BLaER1 (cell line): ENCODE measurements around the gene FABP2.
"Not testable (repeated sequence)": the region's sequence is repeated elsewhere in the genome, so short reads cannot be mapped to it uniquely, and the experiment has no call there.

Experiments
- H3K27ac ChIP-seq: shearing (Covaris generic); formaldehyde crosslinking; 2 replicates; pipeline ENCODE4 v1.8.1; 2022
- H3K27me3 ChIP-seq: shearing (Covaris generic); formaldehyde crosslinking; 2 replicates; pipeline ENCODE4 v1.8.1; 2022
- H3K36me3 ChIP-seq: shearing (Covaris generic); formaldehyde crosslinking; 2 replicates; pipeline ENCODE4 v1.8.1; 2022
- H3K4me1 ChIP-seq: shearing (Covaris generic); formaldehyde crosslinking; 2 replicates; pipeline ENCODE4 v1.8.1; 2022
- H3K4me2 ChIP-seq: shearing (Covaris generic); formaldehyde crosslinking; 2 replicates; pipeline ENCODE4 v1.8.1; 2022
- H3K4me3 ChIP-seq: shearing (Covaris generic); formaldehyde crosslinking; 2 replicates; pipeline ENCODE4 v1.8.1; 2022
- H3K9ac ChIP-seq: shearing (Covaris generic); formaldehyde crosslinking; 2 replicates; pipeline ENCODE4 v1.8.1; 2022
- H3K9me3 ChIP-seq: shearing (Covaris generic); formaldehyde crosslinking; 2 replicates; pipeline ENCODE4 v1.8.1; 2022
- H4K20me1 ChIP-seq: shearing (Covaris generic); formaldehyde crosslinking; 2 replicates; pipeline ENCODE4 v1.8.1; 2022
- Cebpa-rat ChIP-seq: shearing (Covaris generic); IDR thresholded peaks from 2 replicates; pipeline ENCODE4 v1.8.1; 2022

Gene FABP2

DNA sequence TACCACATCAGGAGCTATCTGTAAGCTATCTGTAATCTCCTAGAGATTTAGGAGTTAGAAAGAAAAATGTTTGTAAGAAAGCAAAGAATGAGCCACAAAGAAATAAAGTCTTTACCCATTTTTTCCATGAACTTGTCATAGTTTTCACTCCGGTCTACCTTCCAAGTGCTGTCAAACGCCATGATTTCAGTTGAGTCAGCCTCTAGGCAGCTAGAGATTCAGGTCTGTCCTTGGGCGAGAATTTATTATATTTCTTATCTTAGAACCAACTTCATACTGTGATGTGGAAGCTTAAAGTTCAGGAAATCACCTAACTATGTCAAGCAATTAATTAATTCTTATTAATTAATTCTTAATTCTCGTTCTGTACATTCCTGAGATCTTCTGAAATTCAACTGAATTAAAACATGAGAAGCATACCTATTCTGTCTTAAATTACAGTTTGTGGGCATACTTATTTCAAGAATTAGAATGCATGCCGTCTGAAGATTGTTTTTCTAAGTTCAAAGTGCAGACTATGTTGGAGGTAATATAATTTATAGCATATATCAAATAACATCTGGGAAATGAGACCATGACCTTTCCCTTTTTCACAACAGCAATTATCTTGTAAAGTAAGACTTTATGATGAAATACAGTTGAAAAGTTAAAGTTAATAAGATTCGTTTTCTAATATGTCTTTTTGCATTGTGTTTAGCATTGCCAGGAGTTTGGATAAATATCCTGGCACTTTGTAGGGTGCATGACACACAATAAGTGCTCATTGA lies at the start of gene FABP2:
Gene FABP2 (minus strand): TSS at position 218 of the 767 bp plus-strand sequence. CDS start 36 bp downstream, at position 182.
- H3K4me1 ChIP-seq = no peaks in the 10 kb centered on the region
- H3K36me3 ChIP-seq = no peaks in the 10 kb centered on the region
- H3K4me3 ChIP-seq = no peak within 1 kb of the TSS
- H3K27me3 ChIP-seq = no peaks in the 10 kb centered on the region
- H3K4me2 ChIP-seq = no peak within 1 kb of the TSS
- no peaks in the 10 kb centered on the region for H4K20me1 ChIP-seq
- no peak within 1 kb of the TSS for H3K27ac ChIP-seq
- no peak within 1 kb of the TSS for H3K9ac ChIP-seq
- H3K9me3 ChIP-seq = no peaks in the 10 kb centered on the region
- TF ChIP-seq Cebpa-rat = no peak

DNA sequence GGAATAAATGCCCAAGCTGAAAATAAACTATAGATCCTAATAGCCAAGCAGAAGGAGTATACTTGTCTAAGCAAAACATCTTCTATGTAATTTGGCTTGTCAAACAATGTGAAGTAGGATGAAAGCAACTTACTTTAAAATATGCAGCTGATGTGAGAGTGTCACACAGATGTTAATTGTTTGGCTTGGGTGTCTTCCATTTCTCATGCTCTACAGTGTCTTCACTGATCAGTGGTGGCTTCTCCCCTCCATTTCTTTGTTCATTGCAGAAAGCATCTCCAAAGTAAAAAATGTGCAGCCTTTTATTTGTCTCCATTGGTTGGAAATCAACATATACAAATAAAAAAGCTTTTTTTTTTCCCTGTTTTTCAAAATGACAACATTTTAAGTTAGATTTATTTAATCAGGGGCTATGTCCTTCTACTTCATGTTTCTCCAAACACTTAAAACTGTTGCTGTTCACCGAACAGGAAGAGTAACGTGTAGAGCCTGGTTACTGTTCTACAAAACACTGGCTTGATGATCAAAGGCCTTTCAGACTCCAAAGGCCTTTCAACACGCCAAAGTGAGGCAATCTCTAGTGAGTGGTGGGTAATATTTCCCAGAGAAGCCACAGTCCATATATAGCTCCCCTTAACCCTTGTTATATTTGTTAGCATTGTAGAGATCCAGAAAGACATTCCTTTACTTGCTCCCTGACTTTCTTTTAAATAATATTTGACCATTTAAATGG lies 49.2 kb upstream of the FABP2 start:
- Histone ChIP-seq H3K4me3 (peak overlapping the region; percentile 43), H3K27ac (peak overlapping the region; percentile 58; the same call in 1 of the 2 replicates), H3K4me1 (peaks cover 65% of the 10 kb centered on the region), H3K9ac (peak overlapping the region; percentile 45; the same call in 1 of the 2 replicates), H3K4me2 (peak overlapping the region; percentile 82)
- H3K9me3 ChIP-seq, H3K27me3 ChIP-seq, H3K36me3 ChIP-seq, H4K20me1 ChIP-seq: not testable (repeated sequence)
- peak; percentile 30; the same call in 1 of the 2 replicates for TF ChIP-seq Cebpa-rat

- peaks cover 63% of the 10 kb centered on the region for H3K4me1 ChIP-seq
- H3K9me3 ChIP-seq, H3K36me3 ChIP-seq, H3K9ac ChIP-seq, H3K27me3 ChIP-seq, H4K20me1 ChIP-seq: not testable (repeated sequence)
- H3K27ac ChIP-seq = peak overlapping the region; percentile 58; the same call in 1 of the 2 replicates
- peak overlapping the region; percentile 82 for H3K4me2 ChIP-seq
- peak overlapping the region; percentile 43 for H3K4me3 ChIP-seq
Measured at GRCh38 chr4:119370392-119370791, 48.5 kb upstream of the FABP2 start.

- not testable (repeated sequence) for H3K27ac ChIP-seq, H3K9ac ChIP-seq, H4K20me1 ChIP-seq, H3K36me3 ChIP-seq, H3K4me2 ChIP-seq, H3K9me3 ChIP-seq, H3K27me3 ChIP-seq, H3K4me3 ChIP-seq
- peaks cover 40% of the 10 kb centered on the region for H3K4me1 ChIP-seq
Measured at GRCh38 chr4:119366802-119367201, 44.9 kb upstream of the FABP2 start.

DNA sequence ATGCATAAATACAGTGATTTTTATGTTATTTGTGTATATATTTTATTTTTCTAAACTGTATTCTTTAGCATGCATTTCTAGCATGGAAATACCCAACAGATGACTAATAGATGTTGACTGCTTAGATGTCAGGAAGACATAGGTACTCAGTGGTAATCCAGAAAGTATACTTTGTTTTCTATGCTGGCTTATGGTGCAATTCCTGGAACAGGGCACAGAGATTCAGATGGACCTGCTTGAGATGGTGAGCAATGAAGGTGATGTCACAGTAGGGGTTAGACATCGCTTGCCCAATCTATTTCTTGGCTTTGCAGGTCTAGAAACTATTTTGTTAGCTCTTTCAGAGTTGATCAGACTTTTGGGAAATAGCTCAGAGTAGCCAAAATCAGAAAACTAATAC lies 42.3 kb upstream of the FABP2 start:
- not testable (repeated sequence) for H3K4me2 ChIP-seq, H4K20me1 ChIP-seq, H3K36me3 ChIP-seq, H3K27ac ChIP-seq, H3K27me3 ChIP-seq, H3K9ac ChIP-seq, H3K4me3 ChIP-seq, H3K9me3 ChIP-seq
- H3K4me1 ChIP-seq = peaks cover 22% of the 10 kb centered on the region

- H3K27ac ChIP-seq, H3K4me3 ChIP-seq, H4K20me1 ChIP-seq, H3K9me3 ChIP-seq, H3K9ac ChIP-seq, H3K36me3 ChIP-seq, H3K27me3 ChIP-seq: not testable (repeated sequence)
- peaks cover 20% of the 10 kb centered on the region for H3K4me1 ChIP-seq
- H3K4me2 ChIP-seq = peak overlapping the region; percentile 49
Measured at GRCh38 chr4:119363372-119363771, 41.4 kb upstream of the FABP2 start.

GRCh38 chr4:119362413-119362812 lies 40.5 kb upstream of the FABP2 start:
- not testable (repeated sequence) for H4K20me1 ChIP-seq, H3K27me3 ChIP-seq, H3K9me3 ChIP-seq, H3K4me2 ChIP-seq, H3K9ac ChIP-seq, H3K4me3 ChIP-seq, H3K27ac ChIP-seq, H3K36me3 ChIP-seq
- peaks cover 17% of the 10 kb centered on the region for H3K4me1 ChIP-seq

DNA sequence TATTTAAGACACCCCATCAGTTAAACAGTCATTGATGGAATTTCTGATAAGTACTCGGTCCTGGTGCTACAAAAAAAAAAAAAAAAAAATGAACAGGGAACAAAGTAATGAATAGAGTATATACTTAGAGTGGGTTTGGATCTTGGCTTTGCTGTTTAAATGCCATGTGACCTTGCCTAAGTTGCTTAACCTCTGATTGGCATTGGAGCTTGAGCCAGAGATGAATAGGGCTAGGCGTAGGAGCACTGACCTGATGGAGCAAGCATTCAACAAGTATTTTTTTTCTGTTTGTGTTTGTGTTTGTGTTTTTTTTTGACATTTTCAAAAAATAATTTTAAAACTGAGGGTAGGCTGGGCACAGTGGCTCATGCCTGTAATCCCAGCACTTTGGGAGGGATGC lies 37.9 kb upstream of the FABP2 start:
- not testable (repeated sequence) for H4K20me1 ChIP-seq, H3K4me3 ChIP-seq, H3K9me3 ChIP-seq, H3K9ac ChIP-seq, H3K27me3 ChIP-seq, H3K4me2 ChIP-seq, H3K36me3 ChIP-seq, H3K27ac ChIP-seq
- H3K4me1 ChIP-seq = peaks cover 12% of the 10 kb centered on the region

DNA sequence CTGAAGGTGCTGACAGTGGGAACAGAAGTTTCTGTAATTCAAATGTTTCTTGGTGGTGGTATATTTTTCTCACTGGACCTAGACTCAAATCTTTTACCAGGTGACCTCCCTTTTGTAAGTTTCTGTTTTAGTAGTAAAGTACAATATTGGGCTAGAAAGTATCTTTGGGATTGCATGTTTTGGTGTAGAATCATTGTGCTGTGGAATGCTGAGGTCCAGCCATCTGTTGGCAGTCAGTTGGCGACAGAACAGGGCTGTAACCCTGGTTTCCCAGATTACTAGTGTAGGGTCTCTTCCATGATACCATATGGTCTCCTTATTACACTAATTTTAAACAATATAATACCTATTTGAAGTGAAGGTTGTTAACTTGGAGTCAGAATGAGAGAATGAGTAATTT lies 34.9 kb upstream of the FABP2 start:
- H3K27ac ChIP-seq, H3K36me3 ChIP-seq, H3K4me1 ChIP-seq, H3K4me2 ChIP-seq, H3K9ac ChIP-seq, H3K27me3 ChIP-seq, H3K4me3 ChIP-seq, H4K20me1 ChIP-seq, H3K9me3 ChIP-seq: not testable (repeated sequence)

DNA sequence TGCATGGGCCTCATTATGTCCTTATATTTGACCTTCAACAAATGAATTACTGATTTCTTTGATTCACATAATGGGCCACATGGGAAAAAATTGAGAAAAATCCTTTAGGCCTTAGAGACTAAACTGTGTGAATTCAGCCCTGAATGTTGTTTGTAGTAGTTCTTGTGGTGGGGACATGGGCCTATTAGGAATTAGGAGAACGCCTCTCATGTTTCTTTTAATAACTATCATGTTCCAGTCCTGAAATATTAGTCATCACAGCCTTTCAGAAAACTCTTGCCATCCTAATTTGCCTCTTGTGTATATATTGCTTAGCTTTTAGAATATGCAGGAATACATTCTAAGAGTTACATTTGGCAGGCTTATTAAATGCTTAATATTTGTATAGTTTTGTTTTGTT lies 34.1 kb upstream of the FABP2 start:
- not testable (repeated sequence) for H3K4me2 ChIP-seq, H3K27me3 ChIP-seq, H3K4me3 ChIP-seq, H3K9ac ChIP-seq, H3K4me1 ChIP-seq, H3K9me3 ChIP-seq, H3K36me3 ChIP-seq, H3K27ac ChIP-seq, H4K20me1 ChIP-seq

DNA sequence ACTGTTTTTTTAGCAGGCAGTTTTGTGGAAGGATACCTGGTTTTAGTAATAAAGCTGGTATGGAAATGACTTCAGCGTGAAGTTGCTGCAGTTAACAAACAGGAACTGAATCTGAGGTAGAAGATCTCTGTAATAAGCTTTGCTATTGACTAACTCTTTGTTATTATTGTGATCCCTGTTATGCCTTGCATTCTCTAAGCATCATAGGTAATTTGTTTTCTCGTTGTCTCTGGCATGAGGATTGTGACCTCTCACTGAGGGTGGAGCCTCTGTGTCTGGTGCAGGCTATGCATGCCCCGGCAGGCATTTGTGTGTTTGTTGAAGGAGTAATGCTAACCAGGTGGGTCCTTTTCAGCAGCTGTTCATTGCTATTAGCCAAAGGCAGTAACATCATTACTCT lies 31.4 kb upstream of the FABP2 start:
- H3K9ac ChIP-seq, H4K20me1 ChIP-seq, H3K4me2 ChIP-seq, H3K4me3 ChIP-seq, H3K4me1 ChIP-seq, H3K36me3 ChIP-seq, H3K27me3 ChIP-seq, H3K9me3 ChIP-seq, H3K27ac ChIP-seq: not testable (repeated sequence)

- not testable (repeated sequence) for H3K27ac ChIP-seq, H4K20me1 ChIP-seq, H3K36me3 ChIP-seq, H3K9ac ChIP-seq, H3K4me1 ChIP-seq, H3K4me3 ChIP-seq, H3K27me3 ChIP-seq, H3K4me2 ChIP-seq, H3K9me3 ChIP-seq
Measured at GRCh38 chr4:119348169-119348568, 26.2 kb upstream of the FABP2 start.

- H3K4me1 ChIP-seq, H3K9ac ChIP-seq, H3K27ac ChIP-seq, H3K36me3 ChIP-seq, H3K4me3 ChIP-seq, H3K9me3 ChIP-seq, H3K27me3 ChIP-seq, H3K4me2 ChIP-seq, H4K20me1 ChIP-seq: not testable (repeated sequence)
Measured at GRCh38 chr4:119343293-119343692, 21.4 kb upstream of the FABP2 start.

- not testable (repeated sequence) for H3K27me3 ChIP-seq, H4K20me1 ChIP-seq, H3K4me2 ChIP-seq, H3K4me1 ChIP-seq, H3K36me3 ChIP-seq, H3K27ac ChIP-seq, H3K4me3 ChIP-seq, H3K9me3 ChIP-seq, H3K9ac ChIP-seq
Measured at GRCh38 chr4:119339895-119340294, 18.0 kb upstream of the FABP2 start.
